Hepatic stellate cell (primary cell): ENCODE results near the gene SMIM45.
"Not testable (repeated sequence)": the region's sequence is repeated elsewhere in the genome, so short reads cannot be mapped to it uniquely, and the experiment has no call there.

Experiments
- DNase-seq: peaks from one replicate; pipeline ENCODE4 v3.0.0; 2011; ENCODE audit warnings: low spot score

SMIM45 gene

GRCh38 chr22:41935015-41935351, 17.0 kb upstream of the SMIM45 start:
- no peak for DNase-seq

- DNase-seq, result no peak
Observed at GRCh38 chr22:41935509-41935908, 16.4 kb upstream of the SMIM45 start.

GRCh38 chr22:41936894-41937169, 15.1 kb upstream of the SMIM45 start:
- DNase-seq, result no peak

GRCh38 chr22:41939981-41940831, 11.7 kb upstream of the SMIM45 start:
- no peak for DNase-seq

- DNase-seq, result peak; percentile 90
Observed at GRCh38 chr22:41940832-41941765, 10.9 kb upstream of the SMIM45 start.

GRCh38 chr22:41943661-41944209, 8.2 kb upstream of the SMIM45 start:
- no peak for DNase-seq

- peak; percentile 98 for DNase-seq
Observed at GRCh38 chr22:41946629-41947423, 5.1 kb upstream of the SMIM45 start, which contains the start of gene CENPM. CENPM (minus strand) TSS chr22:41947152; CDS start chr22:41947076, 76 bp downstream.

GRCh38 chr22:41947424-41948080, 4.4 kb upstream of the SMIM45 start:
- DNase-seq, result no peak

GRCh38 chr22:41948142-41948541, 3.8 kb upstream of the SMIM45 start:
- DNase-seq, result no peak

GRCh38 chr22:41948928-41949296, 3.0 kb upstream of the SMIM45 start:
- DNase-seq, result not testable (repeated sequence)

- DNase-seq, result no peak
Observed at GRCh38 chr22:41949297-41949965, 2.5 kb upstream of the SMIM45 start.

- DNase-seq, result no peak
Observed at GRCh38 chr22:41952713-41953112, 763 bp downstream of the SMIM45 start.

GRCh38 chr22:41957941-41958556, 6.1 kb downstream of the SMIM45 start:
- no peak for DNase-seq

GRCh38 chr22:41963453-41964111, 11.6 kb downstream of the SMIM45 start:
- no peak for DNase-seq

GRCh38 chr22:41964112-41964491, 12.2 kb downstream of the SMIM45 start:
- no peak for DNase-seq

- no peak for DNase-seq
Observed at GRCh38 chr22:41966225-41966606, 14.3 kb downstream of the SMIM45 start.

GRCh38 chr22:41966607-41967240, 14.8 kb downstream of the SMIM45 start:
- peak; percentile 74 for DNase-seq

GRCh38 chr22:41968601-41969000, 16.7 kb downstream of the SMIM45 start:
- DNase-seq, result no peak

GRCh38 chr22:41969110-41969646, 17.2 kb downstream of the SMIM45 start, which contains the start of gene SEPTIN3:
SEPTIN3 (plus strand) TSS chr22:41969443; CDS start chr22:41971493, 2,050 bp downstream.
- DNase-seq, result no peak
